ENCODE data around the gene CCDC188.
A peak's percentile ranks its signal among the peaks of the same experiment; 100 is the strongest.

CCDC188 gene

DNA sequence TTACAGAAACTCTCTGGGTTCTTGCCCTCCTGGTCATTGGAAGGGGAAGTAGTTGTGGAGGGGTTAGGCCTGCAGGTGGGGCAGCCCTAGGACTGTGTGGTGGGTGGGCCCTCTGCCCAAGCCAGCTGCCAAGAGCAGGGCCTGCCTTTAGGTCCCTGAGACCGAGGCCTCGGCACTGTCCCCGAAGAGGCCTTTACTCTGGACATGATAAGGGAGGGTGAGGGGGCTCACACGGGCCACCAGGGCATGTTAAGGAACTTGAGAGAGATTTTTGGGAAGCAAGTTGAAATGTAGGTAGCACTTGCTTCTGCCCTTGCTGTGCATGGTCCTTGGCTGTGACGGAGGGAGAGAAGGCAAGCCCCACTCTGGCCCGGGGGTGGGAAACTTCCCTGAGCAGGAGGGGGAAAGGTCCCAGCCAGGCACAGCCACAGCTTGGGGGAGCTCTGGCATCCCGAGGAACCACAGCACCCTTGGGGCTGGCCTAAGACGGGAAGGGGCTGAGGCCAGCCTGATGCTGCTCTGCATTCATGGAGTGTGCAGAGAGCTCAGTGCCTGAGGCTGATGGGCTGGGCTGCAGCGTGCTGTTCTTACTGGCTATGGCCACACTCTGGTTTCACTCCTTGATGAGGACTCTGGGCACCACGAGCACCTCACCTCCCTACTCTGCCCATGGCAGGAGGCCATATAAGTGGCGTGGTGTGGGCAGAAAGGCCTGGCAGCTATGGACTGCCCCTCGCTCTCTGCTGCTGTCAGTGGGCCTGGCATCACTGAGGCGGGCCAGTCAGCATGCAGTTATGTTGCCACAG is 42.7 kb downstream of the CCDC188 start:
- H3K9me3 Mint-ChIP-seq = no peaks in the 10 kb centered on the region
- DNase-seq (no peak), ATAC-seq (replicated peaks) (no peak)
- H3K36me3 Mint-ChIP-seq (ENCODE audit: insufficient read depth) = peaks cover 73% of the 10 kb centered on the region
- peaks cover 9 to 23% of the 10 kb centered on the region in 2 donors for H3K4me1 Mint-ChIP-seq (ENCODE audit: low read depth in 2 of 2)
- no peak overlapping the region for H3K4me3 Mint-ChIP-seq
- no peaks in the 10 kb centered on the region for H3K27me3 Mint-ChIP-seq
- peak overlapping the region; percentile 22 to 89 for H3K27ac Mint-ChIP-seq

DNA sequence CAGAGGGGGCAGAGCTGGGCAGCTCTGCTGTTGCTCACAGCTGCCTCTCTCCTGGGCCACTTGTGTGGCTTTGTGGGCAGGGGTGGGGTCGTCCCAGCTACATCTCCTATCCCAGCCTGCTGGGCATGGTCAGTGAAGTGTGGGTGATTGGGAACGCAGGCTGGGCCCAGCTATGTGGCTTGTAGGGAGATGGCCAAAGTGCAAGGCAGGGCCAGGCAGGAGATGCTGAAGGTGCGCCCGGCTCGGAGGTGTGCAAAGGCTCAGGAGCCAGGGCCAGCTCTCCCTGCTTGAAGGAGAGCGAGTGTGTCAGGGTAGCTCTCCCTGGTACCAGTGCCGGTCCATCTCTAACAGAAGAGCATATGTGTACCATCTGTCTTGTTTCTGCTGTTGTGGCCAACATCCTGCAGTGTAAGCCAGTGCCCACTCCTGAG is 43.4 kb downstream of the CCDC188 start:
- peak overlapping the region in 1 of 2 donors; percentile 89 for H3K27ac Mint-ChIP-seq
- H3K27me3 Mint-ChIP-seq = no peaks in the 10 kb centered on the region
- no peak for DNase-seq
- peaks cover 15 to 24% of the 10 kb centered on the region in 2 donors for H3K4me1 Mint-ChIP-seq (ENCODE audit: low read depth in 2 of 2)
- no peak for ATAC-seq (replicated peaks)
- peaks cover 72% of the 10 kb centered on the region for H3K36me3 Mint-ChIP-seq (ENCODE audit: insufficient read depth)
- H3K4me3 Mint-ChIP-seq = no peak overlapping the region
- no peaks in the 10 kb centered on the region for H3K9me3 Mint-ChIP-seq

- H3K36me3 Mint-ChIP-seq (ENCODE audit: insufficient read depth) = peaks cover 72% of the 10 kb centered on the region
- ATAC-seq (replicated peaks) (no peak), DNase-seq (no peak)
- no peak overlapping the region for H3K4me3 Mint-ChIP-seq
- no peaks in the 10 kb centered on the region for H3K27me3 Mint-ChIP-seq
- H3K27ac Mint-ChIP-seq = peak overlapping the region in 1 of 2 donors; percentile 89
- H3K9me3 Mint-ChIP-seq = no peaks in the 10 kb centered on the region
- peaks cover 12 to 23% of the 10 kb centered on the region in 2 donors for H3K4me1 Mint-ChIP-seq (ENCODE audit: low read depth in 2 of 2)
Measured at GRCh38 chr22:20106849-20107237, 44.0 kb downstream of the CCDC188 start.

- no peak overlapping the region for H3K27ac Mint-ChIP-seq
- H3K4me3 Mint-ChIP-seq = no peak overlapping the region
- DNase-seq = no peak
- ATAC-seq (replicated peaks) = no peak
- H3K4me1 Mint-ChIP-seq (ENCODE audit: low read depth in 2 of 2) = peaks cover 11 to 21% of the 10 kb centered on the region in 2 donors
- no peaks in the 10 kb centered on the region for H3K9me3 Mint-ChIP-seq
- no peaks in the 10 kb centered on the region for H3K27me3 Mint-ChIP-seq
- H3K36me3 Mint-ChIP-seq (ENCODE audit: insufficient read depth) = peaks cover 72% of the 10 kb centered on the region
Measured at GRCh38 chr22:20106205-20106848, 44.5 kb downstream of the CCDC188 start.

DNA sequence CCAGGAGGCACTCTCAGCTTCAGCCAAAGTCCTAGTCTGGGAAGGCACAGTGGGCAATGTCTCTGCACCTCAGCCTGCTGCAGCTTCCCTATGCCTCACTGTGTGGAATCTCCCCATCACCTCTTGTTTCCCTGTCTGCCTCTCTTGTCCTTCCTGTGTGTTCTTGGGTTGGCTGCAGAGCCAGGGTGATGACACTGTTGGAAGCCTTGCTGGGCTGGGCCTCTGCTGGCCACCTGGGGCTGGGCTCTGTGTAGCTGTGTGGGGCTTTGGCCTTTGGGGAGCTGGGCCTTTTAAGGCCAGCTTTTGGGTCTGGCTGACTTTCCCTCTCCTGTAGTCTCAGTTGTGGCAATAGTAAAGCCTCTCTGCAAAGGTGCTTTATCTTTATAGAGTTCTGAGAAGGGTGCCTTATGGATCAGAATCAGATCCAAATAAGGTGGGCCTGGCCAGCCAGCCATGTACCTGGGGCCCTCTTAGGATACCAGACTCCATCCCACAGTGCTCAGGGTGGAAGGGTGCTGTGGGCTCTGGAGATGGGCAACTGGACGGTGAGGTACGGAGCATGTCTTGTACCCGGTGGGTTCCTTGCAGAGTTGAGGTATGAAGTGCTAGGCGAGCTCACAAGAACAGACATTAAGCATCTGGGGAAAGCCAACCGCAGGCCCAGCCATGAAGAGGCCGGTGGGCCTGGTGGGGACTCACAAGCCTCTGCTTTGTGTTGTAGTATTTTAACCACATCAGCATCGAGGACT is 45.2 kb downstream of the CCDC188 start:
- Mint-ChIP-seq H3K4me3 (no peak overlapping the region), H3K4me1 (ENCODE audit: low read depth in 2 of 2) (peaks cover 17 to 28% of the 10 kb centered on the region in 2 donors), H3K36me3 (ENCODE audit: insufficient read depth) (peaks cover 72% of the 10 kb centered on the region), H3K27me3 (no peaks in the 10 kb centered on the region), H3K27ac (no peak overlapping the region), H3K9me3 (no peaks in the 10 kb centered on the region)
- no peak for ATAC-seq (replicated peaks)
- no peak for DNase-seq

DNA sequence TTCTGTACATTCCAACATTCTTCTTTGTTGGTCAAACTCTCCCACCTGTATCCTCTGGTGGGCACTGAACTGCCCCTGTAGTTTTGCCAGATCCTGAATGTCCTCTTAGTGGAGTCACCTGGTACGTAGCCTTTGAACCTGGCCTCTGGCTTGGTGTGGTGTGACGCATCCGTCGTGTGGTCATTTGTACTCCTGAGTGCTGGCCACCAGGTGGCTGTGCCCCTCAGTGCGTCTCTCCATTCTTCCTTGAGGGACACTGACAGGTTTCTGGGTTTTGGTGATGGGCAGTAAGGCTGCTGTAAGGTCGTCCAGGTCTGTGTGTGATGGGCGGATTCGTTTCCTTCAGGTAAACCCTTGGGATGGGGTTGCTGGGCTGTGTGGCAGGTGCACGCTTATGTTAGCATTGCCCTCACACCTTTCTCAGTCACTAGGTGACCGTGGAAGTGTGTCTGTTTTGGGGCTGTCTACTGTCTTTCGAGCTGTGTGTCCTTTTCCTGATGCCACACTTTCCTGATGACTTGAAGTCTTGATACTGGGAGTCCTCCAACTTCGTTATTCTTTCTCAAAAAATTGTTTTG is 48.6 kb downstream of the CCDC188 start:
- Mint-ChIP-seq H3K27me3 (no peaks in the 10 kb centered on the region), H3K36me3 (ENCODE audit: insufficient read depth) (peaks cover 75% of the 10 kb centered on the region), H3K27ac (peak overlapping the region; percentile 91 to 92), H3K4me1 (ENCODE audit: low read depth in 2 of 2) (peaks cover 35 to 41% of the 10 kb centered on the region in 2 donors), H3K4me3 (no peak overlapping the region), H3K9me3 (no peaks in the 10 kb centered on the region)
- ATAC-seq (replicated peaks) (no peak), DNase-seq (no peak)

- Mint-ChIP-seq H3K9me3 (no peaks in the 10 kb centered on the region), H3K4me3 (no peak overlapping the region), H3K27ac (peak overlapping the region; percentile 91 to 92), H3K36me3 (ENCODE audit: insufficient read depth) (peaks cover 75% of the 10 kb centered on the region), H3K4me1 (ENCODE audit: low read depth in 2 of 2) (peaks cover 33 to 41% of the 10 kb centered on the region in 2 donors), H3K27me3 (no peaks in the 10 kb centered on the region)
- DNase-seq (no peak), ATAC-seq (replicated peaks) (no peak)
Measured at GRCh38 chr22:20101638-20102037, 49.2 kb downstream of the CCDC188 start.

DNA sequence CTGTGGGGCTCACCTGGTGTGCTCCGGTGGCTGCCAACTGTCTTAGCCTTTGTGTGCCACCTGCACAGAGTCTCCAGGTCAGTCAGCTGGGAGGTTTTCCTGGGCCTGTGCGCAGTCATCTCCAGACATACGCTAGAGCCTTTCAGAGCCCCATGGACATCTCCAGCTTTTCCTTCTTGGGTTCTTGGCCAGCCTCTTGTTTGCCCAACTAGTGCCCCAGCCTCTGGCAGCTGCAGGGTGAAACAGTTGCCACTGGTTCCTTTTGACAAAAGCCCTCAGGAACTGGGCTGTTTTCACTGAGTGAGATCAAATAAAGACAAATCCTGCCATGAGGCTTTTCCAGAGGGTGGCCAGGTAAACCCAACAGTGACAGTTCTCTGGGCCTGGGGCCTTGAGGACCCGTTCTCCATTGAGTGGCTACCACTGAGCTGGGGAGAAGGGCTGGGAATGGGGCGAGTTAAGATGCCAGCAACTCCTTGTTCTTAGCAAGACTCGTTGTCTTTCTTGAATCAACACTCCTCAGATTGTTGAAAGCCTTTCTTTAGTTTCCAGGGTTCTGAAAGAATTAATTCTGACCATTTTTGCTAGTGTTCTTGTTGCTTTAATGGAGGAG is 51.6 kb downstream of the CCDC188 start:
- Mint-ChIP-seq H3K4me1 (ENCODE audit: low read depth in 2 of 2) (peaks cover 35 to 41% of the 10 kb centered on the region in 2 donors), H3K36me3 (ENCODE audit: insufficient read depth) (peaks cover 78% of the 10 kb centered on the region), H3K27ac (peak overlapping the region; percentile 91 to 92), H3K4me3 (peak overlapping the region; percentile 8 to 58), H3K27me3 (no peaks in the 10 kb centered on the region), H3K9me3 (no peaks in the 10 kb centered on the region)
- no peak for DNase-seq
- ATAC-seq (replicated peaks) = no peak
